ENCODE results near the gene SLC15A4.

SLC15A4 gene

DNA sequence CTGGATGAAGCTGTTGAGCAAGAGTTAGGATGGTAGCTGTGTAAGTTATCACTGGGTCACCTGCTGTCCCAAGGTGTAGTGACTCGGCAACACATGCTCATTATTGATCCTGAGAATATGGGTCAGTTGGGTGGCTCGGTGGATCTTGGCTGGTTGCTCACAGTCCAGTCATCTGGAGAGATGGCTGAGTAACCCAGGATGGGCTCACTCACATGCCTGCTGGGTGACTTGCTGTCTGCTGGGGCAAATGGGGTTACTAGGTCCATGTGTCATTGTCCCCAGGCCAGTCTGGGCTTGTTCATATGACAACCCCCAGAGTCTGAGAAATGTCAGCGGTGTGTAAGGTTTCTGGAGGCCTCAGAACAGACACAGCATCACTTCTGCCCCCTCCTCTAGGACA, 69.5 kb downstream of the SLC15A4 start:
- DNase-seq (ENCODE audit: low spot score), result no peak

DNA sequence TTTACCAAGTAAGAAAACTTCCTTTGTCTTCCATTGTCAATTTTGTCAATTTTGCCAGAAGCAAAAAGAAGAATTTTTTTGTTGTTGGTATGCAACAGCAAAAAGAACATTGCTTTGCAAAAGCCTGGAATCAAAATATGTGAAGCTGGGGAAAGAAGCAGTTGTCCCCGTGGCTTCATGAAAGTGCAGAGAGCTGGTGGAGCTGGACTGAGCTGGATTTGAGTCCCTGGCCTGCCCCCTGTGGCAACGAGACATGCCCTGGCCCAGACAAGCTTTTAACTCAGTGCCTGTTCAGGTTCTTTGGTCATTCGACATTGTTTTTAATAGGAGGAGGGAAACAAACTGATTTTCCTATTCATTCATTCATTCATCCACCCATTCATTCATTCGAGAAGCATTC, 70.3 kb downstream of the SLC15A4 start:
- no peak for DNase-seq (ENCODE audit: low spot score)

DNA sequence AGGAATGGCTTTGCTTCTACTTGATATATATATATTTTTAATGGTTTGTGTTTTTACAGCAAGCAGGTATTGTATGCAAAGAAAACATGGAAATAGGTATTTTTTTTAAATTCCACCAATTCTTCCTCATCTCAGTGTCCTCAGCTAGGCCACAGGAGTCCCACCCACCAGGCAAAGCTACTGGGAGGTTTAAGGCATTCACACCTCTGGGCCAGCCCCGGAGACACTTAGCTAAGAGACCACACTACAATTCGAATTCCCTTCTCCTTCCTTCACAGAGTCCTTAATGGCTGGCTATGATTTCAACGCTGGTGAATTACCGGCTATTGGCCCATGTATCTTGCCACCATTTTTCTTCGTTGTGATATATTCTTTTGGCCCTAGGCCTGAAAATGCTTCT, 71.4 kb downstream of the SLC15A4 start:
- DNase-seq (ENCODE audit: low spot score), result no peak

DNA sequence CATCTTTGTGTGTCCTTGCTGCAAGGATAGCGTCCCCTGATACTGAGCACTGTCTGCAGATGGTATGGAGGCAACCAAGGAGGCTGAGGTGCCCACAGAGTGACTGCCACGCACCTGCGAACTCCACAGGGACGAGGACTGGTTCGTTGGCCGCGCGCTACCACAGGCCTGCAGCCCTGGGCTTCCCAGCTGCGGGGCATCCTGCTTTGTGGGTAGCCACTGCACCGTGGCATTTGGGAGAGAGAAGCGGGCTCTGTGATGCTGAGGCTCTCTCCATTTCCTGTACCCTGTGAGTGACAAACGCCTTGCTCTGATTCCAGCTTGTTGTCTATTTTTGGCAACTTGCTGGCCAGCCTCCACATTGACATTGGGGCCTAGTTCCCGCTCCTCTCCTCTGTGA, 76.3 kb downstream of the SLC15A4 start:
- DNase-seq (ENCODE audit: low spot score), result no peak

DNA sequence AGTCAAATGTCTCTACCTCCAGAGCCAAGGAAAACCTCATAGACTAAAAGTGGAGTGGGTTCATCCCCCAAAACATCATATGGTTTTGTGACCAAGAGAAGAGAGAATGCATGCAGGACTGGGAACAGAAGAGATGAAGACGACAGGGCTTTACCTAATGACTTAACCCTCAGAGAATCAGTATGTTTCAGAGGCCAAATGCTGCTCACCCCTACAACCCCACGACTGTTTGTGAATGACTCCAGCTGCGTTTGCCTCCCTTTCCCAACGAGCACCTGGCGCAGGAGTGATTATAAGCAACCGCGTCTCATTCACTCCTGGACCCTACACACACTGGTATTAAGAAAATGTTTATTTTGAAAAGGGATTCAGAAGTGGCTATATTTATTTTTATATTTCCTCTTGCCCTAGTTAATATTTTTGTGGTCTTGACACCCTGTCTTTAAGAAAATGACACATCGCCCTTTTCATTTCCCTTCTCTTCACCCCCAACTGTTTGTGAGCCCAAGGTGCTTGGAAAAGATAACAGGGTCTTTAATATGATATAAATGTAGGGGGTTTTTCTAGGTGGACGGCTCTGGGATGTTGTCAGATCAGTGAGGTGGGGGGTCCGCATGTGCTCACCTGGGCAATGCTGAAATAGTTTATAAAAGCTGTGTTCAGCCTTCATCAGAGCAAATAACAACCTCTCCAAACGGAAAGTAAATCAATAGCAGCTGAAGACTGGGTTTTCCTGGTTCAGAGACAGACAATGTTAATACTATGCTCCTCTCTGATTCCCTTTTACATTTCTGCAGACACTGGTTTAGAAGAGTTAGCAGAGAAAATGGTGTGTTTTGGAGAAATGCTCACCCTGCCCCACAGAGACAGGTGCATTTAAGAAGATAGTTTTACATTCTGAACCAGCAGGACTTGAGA, 77.7 kb downstream of the SLC15A4 start:
- no peak for DNase-seq (ENCODE audit: low spot score)

DNA sequence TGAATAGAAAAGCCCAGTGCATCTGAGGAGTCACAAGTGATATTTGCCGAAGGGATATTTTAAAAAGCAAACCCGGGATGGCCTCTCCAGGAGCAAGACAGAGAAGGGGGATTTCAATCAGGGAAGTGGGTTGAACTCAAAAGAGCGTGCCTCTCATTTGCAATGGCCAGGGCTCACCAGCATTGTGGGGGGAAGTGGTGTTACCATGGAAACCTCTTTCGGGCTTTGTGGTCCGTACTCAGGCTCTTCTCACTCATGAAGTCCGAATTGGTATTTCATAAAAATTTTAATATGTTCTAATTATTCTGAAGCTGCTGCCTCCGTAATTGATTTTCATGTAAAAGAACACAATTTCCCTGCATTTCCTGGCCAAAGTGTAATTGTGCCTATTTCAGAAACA, 79.8 kb downstream of the SLC15A4 start:
- DNase-seq (ENCODE audit: low spot score), result no peak
